ENCODE measurements around the gene CLDN14. TPM values are rescaled to one million over a fixed set of nuclear protein-coding genes. Genes with fewer than 3 reads are reported as not detected.

Gene CLDN14, protein sequence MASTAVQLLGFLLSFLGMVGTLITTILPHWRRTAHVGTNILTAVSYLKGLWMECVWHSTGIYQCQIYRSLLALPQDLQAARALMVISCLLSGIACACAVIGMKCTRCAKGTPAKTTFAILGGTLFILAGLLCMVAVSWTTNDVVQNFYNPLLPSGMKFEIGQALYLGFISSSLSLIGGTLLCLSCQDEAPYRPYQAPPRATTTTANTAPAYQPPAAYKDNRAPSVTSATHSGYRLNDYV
- total RNA-seq (not detected), polyA plus RNA-seq (under 1 TPM in 1 of 3 donors, not detected in 2; 0.48 TPM)
- long read RNA-seq, donor 1 = 0 reads
- long read RNA-seq, donor 2 = 0 reads
- long read RNA-seq, donor 3 = 0 reads
- long read RNA-seq, donor 4 = 0 reads
- long read RNA-seq, donor 5 = 0 reads
- long read RNA-seq, donor 6 = 0 reads
- long read RNA-seq, donor 7 = 0 reads
- long read RNA-seq, donor 8 = 0 reads
- long read RNA-seq, donor 9 = 0 reads
- long read RNA-seq, donor 10 = 0 reads

DNA sequence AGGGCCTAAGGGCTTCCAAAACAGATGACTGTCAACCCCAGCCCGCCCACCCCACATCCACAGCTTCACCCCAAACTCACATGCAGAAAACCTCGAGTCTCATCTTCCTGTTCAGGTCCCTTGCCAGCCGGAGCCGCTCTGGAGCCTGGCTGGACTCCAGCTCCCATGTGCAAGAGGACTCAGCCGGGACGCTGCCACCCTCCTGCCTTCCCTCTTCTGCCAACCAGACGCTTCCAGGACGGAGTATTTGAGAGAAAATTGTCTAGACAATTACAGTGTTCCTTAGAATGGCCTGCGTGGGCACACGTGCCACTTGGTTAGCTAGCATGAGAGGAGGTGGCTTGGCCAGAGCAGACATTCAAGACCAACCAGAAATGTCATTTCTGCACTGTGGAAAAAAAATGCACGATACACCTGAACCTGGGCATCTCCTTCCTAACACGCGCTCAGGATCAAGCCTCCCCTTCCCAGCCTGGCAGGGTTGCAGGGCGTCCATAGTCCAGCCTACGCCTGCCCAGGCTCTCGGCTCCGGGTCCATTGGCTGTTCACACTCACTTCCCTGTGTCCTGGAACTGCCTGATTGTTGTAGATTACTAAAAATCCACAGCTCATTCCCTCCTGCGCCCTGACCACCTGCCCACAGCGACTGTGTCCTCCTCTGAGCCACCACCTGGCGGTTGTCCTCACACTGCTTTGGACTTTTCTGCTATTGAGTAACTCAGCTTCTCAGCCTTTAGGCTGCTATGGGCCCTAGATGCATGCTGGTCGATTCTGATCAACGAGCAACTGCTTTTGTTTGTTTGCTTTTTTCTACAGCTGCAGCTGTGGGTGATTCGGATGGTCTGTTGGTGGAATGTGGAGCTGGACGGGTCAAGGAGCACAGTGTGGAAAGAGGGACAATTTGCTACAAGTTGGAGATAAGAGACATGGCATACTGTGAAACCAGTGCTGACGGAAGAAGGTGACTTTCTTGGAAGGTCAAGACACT, at the start of gene CLDN14:
TSS of gene CLDN14 (minus strand) at position 708 of the 988 bp plus-strand sequence. CDS start 18,427 bp downstream, outside the sequence.
- Histone ChIP-seq H3K9me3 (no peaks in the 10 kb centered on the region), H3K4me1 (peaks cover 11 to 31% (median 25%) of the 10 kb centered on the region in 4 donors), H3K27ac (no peak within 1 kb of the TSS), H3K36me3 (no peaks in the 10 kb centered on the region), H3K4me3 (no peak within 1 kb of the TSS), H3K27me3 (no peaks in the 10 kb centered on the region)
- peak in 1 of 2 donors; percentile 65 for DNase-seq
- 40 to 70% (median 55%) methylated on average over 25 of the region's 25 CpGs for WGBS, 5 donors
- intact Hi-C loops (cut with DNase I; ENCODE audit: low total_unique reads) = no loop called here
- TF ChIP-seq POLR2AphosphoS5 (IDR thresholded peaks at IDR 0.05) (no peak), POLR2A (IDR thresholded peaks at IDR 0.05) (no peak), EP300 (IDR thresholded peaks at IDR 0.05) (no peak)
- TF ChIP-seq, protein P1, sequence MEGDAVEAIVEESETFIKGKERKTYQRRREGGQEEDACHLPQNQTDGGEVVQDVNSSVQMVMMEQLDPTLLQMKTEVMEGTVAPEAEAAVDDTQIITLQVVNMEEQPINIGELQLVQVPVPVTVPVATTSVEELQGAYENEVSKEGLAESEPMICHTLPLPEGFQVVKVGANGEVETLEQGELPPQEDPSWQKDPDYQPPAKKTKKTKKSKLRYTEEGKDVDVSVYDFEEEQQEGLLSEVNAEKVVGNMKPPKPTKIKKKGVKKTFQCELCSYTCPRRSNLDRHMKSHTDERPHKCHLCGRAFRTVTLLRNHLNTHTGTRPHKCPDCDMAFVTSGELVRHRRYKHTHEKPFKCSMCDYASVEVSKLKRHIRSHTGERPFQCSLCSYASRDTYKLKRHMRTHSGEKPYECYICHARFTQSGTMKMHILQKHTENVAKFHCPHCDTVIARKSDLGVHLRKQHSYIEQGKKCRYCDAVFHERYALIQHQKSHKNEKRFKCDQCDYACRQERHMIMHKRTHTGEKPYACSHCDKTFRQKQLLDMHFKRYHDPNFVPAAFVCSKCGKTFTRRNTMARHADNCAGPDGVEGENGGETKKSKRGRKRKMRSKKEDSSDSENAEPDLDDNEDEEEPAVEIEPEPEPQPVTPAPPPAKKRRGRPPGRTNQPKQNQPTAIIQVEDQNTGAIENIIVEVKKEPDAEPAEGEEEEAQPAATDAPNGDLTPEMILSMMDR (IDR thresholded peaks at IDR 0.05) = no peak

- intact Hi-C loops (cut with DNase I; ENCODE audit: low total_unique reads) = no loop called here
- H3K9me3 ChIP-seq = no peaks in the 10 kb centered on the region
- DNase-seq = no peak
- H3K4me3 ChIP-seq = no peak overlapping the region
- peaks cover 0 to 42% (median 0%) of the 10 kb centered on the region in 3 donors for H3K27me3 ChIP-seq
- H3K36me3 ChIP-seq = no peaks in the 10 kb centered on the region
- H3K4me1 ChIP-seq = no peaks in the 10 kb centered on the region
- no peak overlapping the region for H3K27ac ChIP-seq
- 80 to 91% (median 85%) methylated on average over 6 of the region's 6 CpGs for WGBS, 5 donors
- no peak for TF ChIP-seq POLR2AphosphoS5 (IDR thresholded peaks at IDR 0.05)
- TF ChIP-seq, protein P1 (IDR thresholded peaks at IDR 0.05) = no peak
- TF ChIP-seq POLR2A (IDR thresholded peaks at IDR 0.05) = no peak
- TF ChIP-seq EP300 (IDR thresholded peaks at IDR 0.05) = no peak
Measured at GRCh38 chr21:36528716-36529115, 48.8 kb upstream of the CLDN14 start.

- Histone ChIP-seq H3K27me3 (peaks cover 0 to 37% (median 0%) of the 10 kb centered on the region in 3 donors), H3K4me3 (no peak overlapping the region), H3K9me3 (no peaks in the 10 kb centered on the region), H3K4me1 (no peaks in the 10 kb centered on the region), H3K27ac (no peak overlapping the region), H3K36me3 (no peaks in the 10 kb centered on the region)
- 89 to 94% (median 91%) methylated on average over 6 of the region's 6 CpGs for WGBS, 5 donors
- TF ChIP-seq POLR2A (IDR thresholded peaks at IDR 0.05) (no peak), EP300 (IDR thresholded peaks at IDR 0.05) (no peak), POLR2AphosphoS5 (IDR thresholded peaks at IDR 0.05) (no peak)
- TF ChIP-seq, protein P1 (IDR thresholded peaks at IDR 0.05) = no peak
- no peak for DNase-seq
- intact Hi-C loops (cut with DNase I; ENCODE audit: low total_unique reads) = no loop called here
Measured at GRCh38 chr21:36527317-36527716, 47.4 kb upstream of the CLDN14 start.

GRCh38 chr21:36526104-36526503, 46.2 kb upstream of the CLDN14 start:
- Histone ChIP-seq H3K36me3 (no peaks in the 10 kb centered on the region), H3K9me3 (no peaks in the 10 kb centered on the region), H3K4me3 (no peak overlapping the region), H3K27me3 (peaks cover 0 to 37% (median 0%) of the 10 kb centered on the region in 3 donors), H3K27ac (no peak overlapping the region), H3K4me1 (no peaks in the 10 kb centered on the region)
- no peak for DNase-seq
- 90 to 96% (median 92%) methylated on average over 4 of the region's 4 CpGs for WGBS, 5 donors
- intact Hi-C loops (cut with DNase I; ENCODE audit: low total_unique reads) = no loop called here
- TF ChIP-seq, protein P1 (IDR thresholded peaks at IDR 0.05) = no peak
- TF ChIP-seq EP300 (IDR thresholded peaks at IDR 0.05) = no peak
- TF ChIP-seq POLR2AphosphoS5 (IDR thresholded peaks at IDR 0.05) = no peak
- no peak for TF ChIP-seq POLR2A (IDR thresholded peaks at IDR 0.05)

Data from stomach (tissue), 19 donors.